Panc1 (cell line): Measurements from ENCODE around the gene RBMS1. TPM values are rescaled to one million over a fixed set of nuclear protein-coding genes. Genes with fewer than 3 reads are reported as not detected.

Experiments
- ATAC-seq: fragments of 200-7000 bp; cut with Tn5 transposase; 2 replicates; pipeline ENCODE4 v1.9.1; 2020; ENCODE audit warnings: mild to moderate bottlenecking, moderate library complexity
- BruUV-seq: library from RNA; stranded (reverse); fragments of 400-500 nt; replicated peaks from 2 replicates; lab custom pipeline; 2021; lab: Mats Ljungman, UMichigan
- CTCF ChIA-PET: fragments of 300-600 bp; sonication (Branson Sonifier 250); formaldehyde crosslinking; loops from one replicate; lab custom pipeline; 2022; ENCODE audit warnings: antibody characterized with exemption; lab: Charles Lee
- POLR2A ChIA-PET: fragments of 300-600 bp; sonication (Branson Sonifier 250); formaldehyde crosslinking; loops from one replicate; lab custom pipeline; 2022; ENCODE audit warnings: antibody characterized with exemption; lab: Charles Lee
- DNase-seq: peaks from one replicate; pipeline ENCODE4 v3.0.0-alpha.2; 2010; ENCODE audit warnings: low read depth, low spot score
- H3K27ac ChIP-seq: 2 replicates; pipeline ENCODE4 v1.5.1; 2011; ENCODE audit warnings: mild to moderate bottlenecking, low read length, inconsistent platforms
- H3K27me3 ChIP-seq: fragments of 200-500 bp; sonication (Bioruptor generic); 2 replicates; pipeline ENCODE4 v1.6.0; 2014; ENCODE audit warnings: low read length, inconsistent platforms; ENCODE audit not compliant: control insufficient read depth, insufficient read depth
- H3K36me3 ChIP-seq: fragments of 200-500 bp; sonication (Bioruptor generic); 2 replicates; pipeline ENCODE4 v1.5.1; 2014; ENCODE audit warnings: inconsistent platforms, mild to moderate bottlenecking, low read length, moderate library complexity; ENCODE audit not compliant: control insufficient read depth, insufficient read depth
- H3K4me1 ChIP-seq: 2 replicates; pipeline ENCODE4 v1.5.1; 2011; ENCODE audit warnings: inconsistent platforms, mild to moderate bottlenecking, low read length, moderate library complexity; ENCODE audit not compliant: control insufficient read depth, insufficient read depth
- H3K4me3 ChIP-seq, 2 experiments: 2 replicates each; pipeline ENCODE4 v1.5.1; 2011 to 2012; ENCODE audit warnings: low read depth in 2 of 2, low read length in 2 of 2, mild to moderate bottlenecking in 2 of 2, inconsistent platforms in 1 of 2, moderate library complexity in 1 of 2
- H3K9me3 ChIP-seq: fragments of 200-500 bp; sonication (Bioruptor generic); 2 replicates; pipeline ENCODE4 v1.5.1; 2014; ENCODE audit warnings: low read depth, mild to moderate bottlenecking, inconsistent platforms, low read length, moderate library complexity; ENCODE audit not compliant: control insufficient read depth, insufficient read depth
- POLR2AphosphoS5 ChIP-seq: IDR thresholded peaks from 2 replicates; pipeline ENCODE4 v1.6.1; 2012; ENCODE audit warnings: mild to moderate bottlenecking, low read depth, low read length, moderate library complexity
- SIN3A ChIP-seq: IDR thresholded peaks from 2 replicates; pipeline ENCODE4 v1.6.1; 2012; ENCODE audit warnings: low read depth, mild to moderate bottlenecking, low read length, moderate library complexity, borderline replicate concordance; ENCODE audit not compliant: insufficient read depth
- TCF7L2 ChIP-seq: IDR thresholded peaks from 2 replicates; pipeline ENCODE4 v1.6.1; 2011; ENCODE audit warnings: mild to moderate bottlenecking, low read depth, low read length, inconsistent platforms
- in situ Hi-C: cut with HindIII; loops from 2 replicates; pipeline ENCODE4 v1.10.0; 2016; ENCODE audit warnings: low sequenced_read_pairs, low pct_unique_long_range_greater_than_20kb
- intact Hi-C: fragments of 100-400 bp; cut with micrococcal nuclease; formaldehyde crosslinking; loops from one replicate; pipeline ENCODE4 v1.10.0; 2022; ENCODE audit not compliant: unreplicated experiment
- total RNA-seq: library from RNA; stranded (reverse); gene quantifications from one replicate; pipeline ENCODE4 v1.2.1, GENCODE V29; 2021; ENCODE audit not compliant: unreplicated experiment
- TF ChIP-seq, protein P1 (sequence below), 2 experiments: IDR thresholded peaks; 2 replicates each; pipeline ENCODE4 v1.6.1; 2011 to 2012; ENCODE audit warnings: low read depth in 2 of 2, control low read depth in 1 of 2, low read length in 1 of 2, mild to moderate bottlenecking in 1 of 2, moderate library complexity in 1 of 2; ENCODE audit not compliant: insufficient read depth in 1 of 2
- TF ChIP-seq, protein P2 (sequence below): fragments of 450-650 bp; IDR thresholded peaks from 2 replicates; pipeline ENCODE4 v1.5.1; 2017; ENCODE audit warnings: mild to moderate bottlenecking

The RBMS1 gene
- total RNA-seq, 1 experiment from 2014 or later, result 67.0 TPM

GRCh38 chr2:160294889-160295288 lies 198.7 kb downstream of the RBMS1 start:
- Histone ChIP-seq H3K36me3 (no peaks in the 10 kb centered on the region; the same call in 1 of the 2 replicates), H3K27ac (no peak overlapping the region), H3K4me1 (no peaks in the 10 kb centered on the region), H3K9me3 (no peaks in the 10 kb centered on the region), H3K27me3 (no peaks in the 10 kb centered on the region), H3K4me3 (no peak overlapping the region)
- ChIA-PET POLR2A (interaction anchor here (0.6 kb wide), 1 partner anchor 199 kb away, joined by 3 read pairs; the partner anchor contains the start of gene RBMS1), CTCF (interaction anchor here (0.7 kb wide), 1 partner anchor 698 kb away, joined by 4 read pairs; no protein-coding TSS in a partner anchor)
- in situ Hi-C loops, result no loop called here
- intact Hi-C loops, result no loop called here
- ATAC-seq (no peak), DNase-seq (no peak)
- no TSS peak for BruUV-seq
- TF ChIP-seq, protein P1, sequence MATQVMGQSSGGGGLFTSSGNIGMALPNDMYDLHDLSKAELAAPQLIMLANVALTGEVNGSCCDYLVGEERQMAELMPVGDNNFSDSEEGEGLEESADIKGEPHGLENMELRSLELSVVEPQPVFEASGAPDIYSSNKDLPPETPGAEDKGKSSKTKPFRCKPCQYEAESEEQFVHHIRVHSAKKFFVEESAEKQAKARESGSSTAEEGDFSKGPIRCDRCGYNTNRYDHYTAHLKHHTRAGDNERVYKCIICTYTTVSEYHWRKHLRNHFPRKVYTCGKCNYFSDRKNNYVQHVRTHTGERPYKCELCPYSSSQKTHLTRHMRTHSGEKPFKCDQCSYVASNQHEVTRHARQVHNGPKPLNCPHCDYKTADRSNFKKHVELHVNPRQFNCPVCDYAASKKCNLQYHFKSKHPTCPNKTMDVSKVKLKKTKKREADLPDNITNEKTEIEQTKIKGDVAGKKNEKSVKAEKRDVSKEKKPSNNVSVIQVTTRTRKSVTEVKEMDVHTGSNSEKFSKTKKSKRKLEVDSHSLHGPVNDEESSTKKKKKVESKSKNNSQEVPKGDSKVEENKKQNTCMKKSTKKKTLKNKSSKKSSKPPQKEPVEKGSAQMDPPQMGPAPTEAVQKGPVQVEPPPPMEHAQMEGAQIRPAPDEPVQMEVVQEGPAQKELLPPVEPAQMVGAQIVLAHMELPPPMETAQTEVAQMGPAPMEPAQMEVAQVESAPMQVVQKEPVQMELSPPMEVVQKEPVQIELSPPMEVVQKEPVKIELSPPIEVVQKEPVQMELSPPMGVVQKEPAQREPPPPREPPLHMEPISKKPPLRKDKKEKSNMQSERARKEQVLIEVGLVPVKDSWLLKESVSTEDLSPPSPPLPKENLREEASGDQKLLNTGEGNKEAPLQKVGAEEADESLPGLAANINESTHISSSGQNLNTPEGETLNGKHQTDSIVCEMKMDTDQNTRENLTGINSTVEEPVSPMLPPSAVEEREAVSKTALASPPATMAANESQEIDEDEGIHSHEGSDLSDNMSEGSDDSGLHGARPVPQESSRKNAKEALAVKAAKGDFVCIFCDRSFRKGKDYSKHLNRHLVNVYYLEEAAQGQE (IDR thresholded peaks at IDR 0.05; ENCODE audit: insufficient read depth in 1 of 2, low read depth in 2 of 2, low read length in 1 of 2), result no peak
- TF ChIP-seq, protein P2, sequence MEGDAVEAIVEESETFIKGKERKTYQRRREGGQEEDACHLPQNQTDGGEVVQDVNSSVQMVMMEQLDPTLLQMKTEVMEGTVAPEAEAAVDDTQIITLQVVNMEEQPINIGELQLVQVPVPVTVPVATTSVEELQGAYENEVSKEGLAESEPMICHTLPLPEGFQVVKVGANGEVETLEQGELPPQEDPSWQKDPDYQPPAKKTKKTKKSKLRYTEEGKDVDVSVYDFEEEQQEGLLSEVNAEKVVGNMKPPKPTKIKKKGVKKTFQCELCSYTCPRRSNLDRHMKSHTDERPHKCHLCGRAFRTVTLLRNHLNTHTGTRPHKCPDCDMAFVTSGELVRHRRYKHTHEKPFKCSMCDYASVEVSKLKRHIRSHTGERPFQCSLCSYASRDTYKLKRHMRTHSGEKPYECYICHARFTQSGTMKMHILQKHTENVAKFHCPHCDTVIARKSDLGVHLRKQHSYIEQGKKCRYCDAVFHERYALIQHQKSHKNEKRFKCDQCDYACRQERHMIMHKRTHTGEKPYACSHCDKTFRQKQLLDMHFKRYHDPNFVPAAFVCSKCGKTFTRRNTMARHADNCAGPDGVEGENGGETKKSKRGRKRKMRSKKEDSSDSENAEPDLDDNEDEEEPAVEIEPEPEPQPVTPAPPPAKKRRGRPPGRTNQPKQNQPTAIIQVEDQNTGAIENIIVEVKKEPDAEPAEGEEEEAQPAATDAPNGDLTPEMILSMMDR, result no peak
- TF ChIP-seq TCF7L2, result no peak
- no peak for TF ChIP-seq POLR2AphosphoS5
- TF ChIP-seq SIN3A, result no peak

- intact Hi-C loops (no loop called here), in situ Hi-C loops (no loop called here)
- ChIA-PET CTCF (no interaction called here), POLR2A (interaction anchor here (0.6 kb wide), 1 partner anchor 199 kb away, joined by 3 read pairs; the partner anchor contains the start of gene RBMS1)
- Histone ChIP-seq H3K4me3 (no peak overlapping the region), H3K9me3 (no peaks in the 10 kb centered on the region), H3K36me3 (no peaks in the 10 kb centered on the region; the same call in 1 of the 2 replicates), H3K4me1 (no peaks in the 10 kb centered on the region), H3K27ac (no peak overlapping the region), H3K27me3 (no peaks in the 10 kb centered on the region)
- no peak for TF ChIP-seq TCF7L2
- ATAC-seq, result no peak
- BruUV-seq, result no TSS peak
- DNase-seq, result no peak
Measured at GRCh38 chr2:160294339-160294803, 199.2 kb downstream of the RBMS1 start.

GRCh38 chr2:160293391-160294091 lies 200.1 kb downstream of the RBMS1 start:
- DNase-seq (no peak), ATAC-seq (no peak)
- Histone ChIP-seq H3K36me3 (no peaks in the 10 kb centered on the region), H3K9me3 (no peaks in the 10 kb centered on the region), H3K27ac (no peak overlapping the region), H3K27me3 (no peaks in the 10 kb centered on the region), H3K4me3 (no peak overlapping the region), H3K4me1 (no peaks in the 10 kb centered on the region)
- POLR2A ChIA-PET, result no interaction called here
- BruUV-seq, result no TSS peak
- TF ChIP-seq, protein P2, result no peak
- TF ChIP-seq, protein P1 (IDR thresholded peaks at IDR 0.05; ENCODE audit: insufficient read depth in 1 of 2, low read depth in 2 of 2, low read length in 1 of 2), result no peak
- TF ChIP-seq SIN3A (no peak), TCF7L2 (no peak)
- intact Hi-C loops (no loop called here), in situ Hi-C loops (no loop called here)
- CTCF ChIA-PET, result interaction anchor here (0.8 kb wide), 1 partner anchor 711 kb away, joined by 4 read pairs; no protein-coding TSS in a partner anchor
